RWPE2 (cell line): Measurements from ENCODE around the gene SASH1.

Experiments used
- ATAC-seq: fragments of 200-7000 bp; cut with Tn5 transposase; 3 replicates; pipeline ENCODE4 v1.9.1; 2021; ENCODE audit warnings: low read depth
- DNase-seq: peaks from one replicate; pipeline ENCODE4 v3.0.0-alpha.2; 2020; ENCODE audit warnings: low spot score
- H3K27ac ChIP-seq: fragments of 450-650 bp; 2 replicates; pipeline ENCODE4 v1.5.1; 2017; ENCODE audit warnings: mild to moderate bottlenecking; ENCODE audit not compliant: poor library complexity, severe bottlenecking
- H3K27me3 ChIP-seq: fragments of 250-450 bp; sonication (Bioruptor Pico); 2 replicates; pipeline ENCODE4 v1.5.1; 2021; ENCODE audit warnings: mild to moderate bottlenecking, moderate library complexity; ENCODE audit not compliant: insufficient read depth, poor library complexity, severe bottlenecking
- H3K36me3 ChIP-seq: fragments of 250-450 bp; sonication (Bioruptor Pico); 2 replicates; pipeline ENCODE4 v1.5.1; 2020; ENCODE audit warnings: low read depth, mild to moderate bottlenecking, moderate library complexity
- H3K4me1 ChIP-seq: fragments of 250-450 bp; sonication (Bioruptor Pico); 2 replicates; pipeline ENCODE4 v1.5.1; 2021; ENCODE audit warnings: mild to moderate bottlenecking, moderate library complexity; ENCODE audit not compliant: insufficient read depth, poor library complexity, severe bottlenecking
- H3K4me3 ChIP-seq: fragments of 250-450 bp; sonication (Bioruptor Pico); 2 replicates; pipeline ENCODE4 v1.5.1; 2021; ENCODE audit warnings: mild to moderate bottlenecking, moderate library complexity; ENCODE audit not compliant: severe bottlenecking
- H3K9me3 ChIP-seq: fragments of 250-450 bp; sonication (Bioruptor Pico); 2 replicates; pipeline ENCODE4 v1.5.1; 2021; ENCODE audit warnings: mild to moderate bottlenecking, moderate library complexity; ENCODE audit not compliant: severe bottlenecking
- TF ChIP-seq, protein P1 (sequence below): fragments of 450-650 bp; IDR thresholded peaks from one replicate; pipeline ENCODE4 v1.5.1; 2017; ENCODE audit warnings: mild to moderate bottlenecking, moderate library complexity; ENCODE audit not compliant: poor library complexity, severe bottlenecking

The SASH1 gene

GRCh38 chr6:148492654-148493290 lies 150.1 kb downstream of the SASH1 start:
- Histone ChIP-seq H3K4me1 (no peaks in the 10 kb centered on the region), H3K27me3 (no peaks in the 10 kb centered on the region), H3K4me3 (no peak overlapping the region), H3K9me3 (no peaks in the 10 kb centered on the region), H3K27ac (no peak overlapping the region), H3K36me3 (no peaks in the 10 kb centered on the region)
- TF ChIP-seq, protein P1, sequence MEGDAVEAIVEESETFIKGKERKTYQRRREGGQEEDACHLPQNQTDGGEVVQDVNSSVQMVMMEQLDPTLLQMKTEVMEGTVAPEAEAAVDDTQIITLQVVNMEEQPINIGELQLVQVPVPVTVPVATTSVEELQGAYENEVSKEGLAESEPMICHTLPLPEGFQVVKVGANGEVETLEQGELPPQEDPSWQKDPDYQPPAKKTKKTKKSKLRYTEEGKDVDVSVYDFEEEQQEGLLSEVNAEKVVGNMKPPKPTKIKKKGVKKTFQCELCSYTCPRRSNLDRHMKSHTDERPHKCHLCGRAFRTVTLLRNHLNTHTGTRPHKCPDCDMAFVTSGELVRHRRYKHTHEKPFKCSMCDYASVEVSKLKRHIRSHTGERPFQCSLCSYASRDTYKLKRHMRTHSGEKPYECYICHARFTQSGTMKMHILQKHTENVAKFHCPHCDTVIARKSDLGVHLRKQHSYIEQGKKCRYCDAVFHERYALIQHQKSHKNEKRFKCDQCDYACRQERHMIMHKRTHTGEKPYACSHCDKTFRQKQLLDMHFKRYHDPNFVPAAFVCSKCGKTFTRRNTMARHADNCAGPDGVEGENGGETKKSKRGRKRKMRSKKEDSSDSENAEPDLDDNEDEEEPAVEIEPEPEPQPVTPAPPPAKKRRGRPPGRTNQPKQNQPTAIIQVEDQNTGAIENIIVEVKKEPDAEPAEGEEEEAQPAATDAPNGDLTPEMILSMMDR, result no peak
- ATAC-seq (no peak), DNase-seq (no peak)

DNA sequence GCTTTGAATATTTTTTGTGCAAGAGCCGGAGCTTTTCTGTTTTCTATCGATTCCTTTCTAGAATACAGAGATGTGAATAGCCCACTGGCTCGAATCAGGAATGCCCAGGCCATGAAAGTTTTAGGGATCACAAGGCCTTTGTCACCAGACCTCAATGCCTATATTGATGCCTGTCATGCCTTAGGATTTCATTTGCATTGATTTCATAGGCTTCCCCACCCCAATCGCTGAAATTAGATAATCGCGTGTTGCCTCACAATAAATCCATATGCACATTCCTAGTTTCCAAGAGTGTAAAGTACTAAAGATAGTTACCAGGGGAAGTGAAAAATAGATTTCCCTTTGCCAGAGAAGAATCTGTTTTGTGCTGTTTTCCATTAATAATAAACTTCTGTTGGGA lies 150.8 kb downstream of the SASH1 start:
- Histone ChIP-seq H3K9me3 (no peaks in the 10 kb centered on the region), H3K4me1 (no peaks in the 10 kb centered on the region), H3K27me3 (no peaks in the 10 kb centered on the region), H3K27ac (no peak overlapping the region), H3K36me3 (no peaks in the 10 kb centered on the region), H3K4me3 (no peak overlapping the region)
- TF ChIP-seq, protein P1, result no peak
- no peak for DNase-seq
- no peak for ATAC-seq

DNA sequence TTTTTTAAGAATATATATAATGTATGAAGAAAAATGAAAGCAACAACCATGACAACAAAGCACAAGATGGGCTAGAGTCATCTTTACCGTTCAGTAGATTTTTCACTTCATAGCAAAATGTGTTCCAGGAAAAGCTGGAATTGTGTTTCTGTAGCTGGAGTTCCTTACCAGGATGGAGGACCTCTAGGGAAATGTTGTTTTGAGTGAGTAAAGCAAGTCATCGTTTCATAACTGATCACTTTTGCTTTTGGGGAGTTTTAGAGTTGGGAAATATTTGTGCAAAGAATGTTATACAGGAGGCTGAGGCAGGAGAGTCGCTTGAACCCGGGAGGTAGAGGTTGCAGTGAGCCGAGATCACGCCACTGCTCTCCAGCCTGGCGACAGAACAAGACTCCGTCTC lies 151.6 kb downstream of the SASH1 start:
- Histone ChIP-seq H3K27me3 (no peaks in the 10 kb centered on the region), H3K27ac (no peak overlapping the region), H3K9me3 (no peaks in the 10 kb centered on the region), H3K4me3 (no peak overlapping the region), H3K4me1 (no peaks in the 10 kb centered on the region), H3K36me3 (no peaks in the 10 kb centered on the region)
- TF ChIP-seq, protein P1, result no peak
- ATAC-seq (no peak), DNase-seq (no peak)

- Histone ChIP-seq H3K36me3 (no peaks in the 10 kb centered on the region), H3K9me3 (no peaks in the 10 kb centered on the region), H3K27ac (no peak overlapping the region), H3K4me3 (no peak overlapping the region), H3K27me3 (no peaks in the 10 kb centered on the region), H3K4me1 (no peaks in the 10 kb centered on the region)
- ATAC-seq (no peak), DNase-seq (no peak)
- TF ChIP-seq, protein P1, result no peak
Observed at GRCh38 chr6:148495029-148495428, 152.4 kb downstream of the SASH1 start.

- H3K36me3 ChIP-seq, result no peaks in the 10 kb centered on the region
- no peak overlapping the region for H3K4me3 ChIP-seq
- H3K4me1 ChIP-seq, result peaks cover 15% of the 10 kb centered on the region
- no peak for ATAC-seq
- H3K27me3 ChIP-seq, result no peaks in the 10 kb centered on the region
- TF ChIP-seq, protein P1, result no peak
- no peak for DNase-seq
- H3K9me3 ChIP-seq, result no peaks in the 10 kb centered on the region
- no peak overlapping the region for H3K27ac ChIP-seq
Observed at GRCh38 chr6:148497257-148497656, 154.6 kb downstream of the SASH1 start.
